ENCODE results near the gene FOXB2.
"Not testable (repeated sequence)": the region's sequence is repeated elsewhere in the genome, so short reads cannot be mapped to it uniquely, and the experiment has no call there.

The FOXB2 gene

GRCh38 chr9:77016121-77016525 lies 3.3 kb upstream of the FOXB2 start:
- no peak for DNase-seq (ENCODE audit: low read depth in 2 of 2)

GRCh38 chr9:77016526-77017504 lies 2.6 kb upstream of the FOXB2 start:
- no peak for DNase-seq (ENCODE audit: low read depth in 2 of 2)

- no peak for DNase-seq (ENCODE audit: low read depth in 2 of 2)
Measured at GRCh38 chr9:77017505-77017894, 2.0 kb upstream of the FOXB2 start.

GRCh38 chr9:77018058-77018968 lies 1.1 kb upstream of the FOXB2 start:
- no peak for DNase-seq (ENCODE audit: low read depth in 2 of 2)

GRCh38 chr9:77018969-77019235 lies 553 bp upstream of the FOXB2 start:
- no peak for DNase-seq (ENCODE audit: low read depth in 2 of 2)

- DNase-seq (ENCODE audit: low read depth in 2 of 2), result no peak
Measured at GRCh38 chr9:77019926-77020412, 514 bp downstream of the FOXB2 start.

- no peak for DNase-seq (ENCODE audit: low read depth in 2 of 2)
Measured at GRCh38 chr9:77020413-77021290, 1.2 kb downstream of the FOXB2 start.

GRCh38 chr9:77021291-77021894 lies 1.9 kb downstream of the FOXB2 start:
- no peak for DNase-seq (ENCODE audit: low read depth in 2 of 2)

- no peak for DNase-seq (ENCODE audit: low read depth in 2 of 2)
Measured at GRCh38 chr9:77021922-77022782, 2.7 kb downstream of the FOXB2 start.

GRCh38 chr9:77022783-77023440 lies 3.5 kb downstream of the FOXB2 start:
- DNase-seq (ENCODE audit: low read depth in 2 of 2), result no peak

GRCh38 chr9:77023726-77024125 lies 4.3 kb downstream of the FOXB2 start:
- DNase-seq (ENCODE audit: low read depth in 2 of 2), result no peak

GRCh38 chr9:77024776-77025545 lies 5.5 kb downstream of the FOXB2 start:
- no peak for DNase-seq (ENCODE audit: low read depth in 2 of 2)

- no peak for DNase-seq (ENCODE audit: low read depth in 2 of 2)
Measured at GRCh38 chr9:77028478-77028877, 9.0 kb downstream of the FOXB2 start.

- DNase-seq (ENCODE audit: low read depth in 2 of 2), result no peak
Measured at GRCh38 chr9:77030045-77030444, 10.6 kb downstream of the FOXB2 start.

GRCh38 chr9:77038281-77039036 lies 19.0 kb downstream of the FOXB2 start:
- DNase-seq (ENCODE audit: low read depth in 2 of 2), result no peak

- DNase-seq (ENCODE audit: low read depth in 2 of 2), result no peak
Measured at GRCh38 chr9:77040340-77040739, 20.9 kb downstream of the FOXB2 start.

GRCh38 chr9:77043743-77044142 lies 24.3 kb downstream of the FOXB2 start:
- DNase-seq (ENCODE audit: low read depth in 2 of 2), result not testable (repeated sequence)

GRCh38 chr9:77060681-77061080 lies 41.2 kb downstream of the FOXB2 start:
- DNase-seq (ENCODE audit: low read depth in 2 of 2), result not testable (repeated sequence)

Measured in fibroblast of skin of left quadriceps (primary cell).